Suprapubic skin (tissue), 4 donors: ENCODE data around the gene LRRC2. TPM values are rescaled to one million over a fixed set of nuclear protein-coding genes. Genes with fewer than 3 reads are reported as not detected.

Experiments used
- DNase-seq, 2 donors: peaks; one replicate each; pipeline ENCODE4 v3.0.0-alpha.2; 2019; ENCODE audit warnings: low spot score in 2 of 2
- H3K27ac ChIP-seq: fragments of 200-600 bp; sonication (generic); one replicate; pipeline ENCODE4 v1.5.1; 2019
- H3K27me3 ChIP-seq: fragments of 200-600 bp; sonication (generic); one replicate; pipeline ENCODE4 v1.5.1; 2019
- H3K36me3 ChIP-seq: fragments of 200-600 bp; sonication (generic); one replicate; pipeline ENCODE4 v1.5.1; 2019
- H3K4me1 ChIP-seq: fragments of 200-600 bp; sonication (generic); one replicate; pipeline ENCODE4 v1.5.1; 2019
- H3K4me3 ChIP-seq: fragments of 200-600 bp; sonication (generic); one replicate; pipeline ENCODE4 v1.5.1; 2019; ENCODE audit warnings: mild to moderate bottlenecking
- H3K9me3 ChIP-seq: fragments of 200-600 bp; sonication (generic); one replicate; pipeline ENCODE4 v1.5.1; 2019
- CTCF ChIP-seq, 2 donors: fragments of 200-600 bp in 1 of 2; fragments of 450-650 bp in 1 of 2; sonication (generic) in 1 of 2; IDR thresholded peaks; one replicate each; pipeline ENCODE4 v1.5.1; 2016 to 2019; ENCODE audit warnings: antibody characterized with exemption in 2 of 2, mild to moderate bottlenecking in 1 of 2, moderate library complexity in 1 of 2
- EP300 ChIP-seq: sonication (generic); formaldehyde crosslinking; IDR thresholded peaks from one replicate; pipeline ENCODE4 v1.6.1; 2017; ENCODE audit warnings: antibody characterized with exemption
- POLR2A ChIP-seq, 2 donors: fragments of 450-650 bp; IDR thresholded peaks; one replicate each; pipeline ENCODE4 v1.6.1; 2017; ENCODE audit warnings: antibody characterized with exemption in 2 of 2, mild to moderate bottlenecking in 2 of 2, moderate library complexity in 2 of 2
- POLR2AphosphoS5 ChIP-seq, 3 donors: sonication (generic); formaldehyde crosslinking; IDR thresholded peaks; one replicate each; pipeline ENCODE4 v1.6.1; 2017; ENCODE audit warnings: antibody characterized with exemption in 3 of 3
- WGBS: methylation state at CpG from one replicate; pipeline ENCODE4 v1.1.5; 2018; 5-methylcytosine and 5-hydroxymethylcytosine counted together
- total RNA-seq, 4 donors: library from RNA; depleted of rRNA; stranded (reverse); fragments of >200 nt; gene quantifications; one replicate each; pipeline ENCODE4 v1.1.0, GENCODE V29; 2016

LRRC2 gene
- total RNA-seq, 4 donors from 2014 or later = 0.83 to 3.7 (median 2.6) TPM

- Histone ChIP-seq H3K27me3 (no peaks in the 10 kb centered on the region), H3K36me3 (no peaks in the 10 kb centered on the region), H3K4me3 (peak overlapping the region; percentile 30), H3K4me1 (peaks cover 6% of the 10 kb centered on the region), H3K9me3 (no peaks in the 10 kb centered on the region), H3K27ac (no peak overlapping the region)
- WGBS = 23% methylated on average over 22 of the region's 22 CpGs
- TF ChIP-seq POLR2AphosphoS5 (IDR thresholded peaks at IDR 0.05) (no peak), EP300 (no peak), CTCF (IDR thresholded peaks at IDR 0.05) (peak in 1 of 2 donors; percentile 26), POLR2A (IDR thresholded peaks at IDR 0.05) (no peak)
- DNase-seq = peak; percentile 76 to 86
These were observed 7.7 kb downstream of the LRRC2 start for GRCh38 chr3:46558184-46559043.

- no peak for TF ChIP-seq CTCF (IDR thresholded peaks at IDR 0.05)
- TF ChIP-seq POLR2A (IDR thresholded peaks at IDR 0.05) = no peak
- no peak for TF ChIP-seq POLR2AphosphoS5 (IDR thresholded peaks at IDR 0.05)
- no peak for TF ChIP-seq EP300
- WGBS = 80% methylated on average over 6 of the region's 6 CpGs
- no peaks in the 10 kb centered on the region for H3K27me3 ChIP-seq
- H3K36me3 ChIP-seq = no peaks in the 10 kb centered on the region
- no peaks in the 10 kb centered on the region for H3K9me3 ChIP-seq
- H3K4me3 ChIP-seq = no peak overlapping the region
- DNase-seq = peak in 1 of 2 donors; percentile 11
- peaks cover 6% of the 10 kb centered on the region for H3K4me1 ChIP-seq
- H3K27ac ChIP-seq = no peak overlapping the region
These were observed 8.3 kb downstream of the LRRC2 start for GRCh38 chr3:46557814-46558183.

- Histone ChIP-seq H3K27ac (no peak overlapping the region), H3K27me3 (no peaks in the 10 kb centered on the region), H3K4me3 (no peak overlapping the region), H3K9me3 (no peaks in the 10 kb centered on the region), H3K36me3 (no peaks in the 10 kb centered on the region), H3K4me1 (no peaks in the 10 kb centered on the region)
- no peak for DNase-seq
- TF ChIP-seq POLR2A (IDR thresholded peaks at IDR 0.05) = no peak
- WGBS = 0% methylated on average over 1 of the region's 1 CpG
These were observed 12.9 kb downstream of the LRRC2 start for GRCh38 chr3:46553154-46553553.

- Histone ChIP-seq H3K4me1 (no peaks in the 10 kb centered on the region), H3K9me3 (no peaks in the 10 kb centered on the region), H3K4me3 (no peak overlapping the region), H3K36me3 (no peaks in the 10 kb centered on the region), H3K27me3 (no peaks in the 10 kb centered on the region), H3K27ac (no peak overlapping the region)
- DNase-seq = peak in 1 of 2 donors; percentile 7
- no peak for TF ChIP-seq POLR2AphosphoS5 (IDR thresholded peaks at IDR 0.05)
- TF ChIP-seq POLR2A (IDR thresholded peaks at IDR 0.05) = no peak
- TF ChIP-seq CTCF (IDR thresholded peaks at IDR 0.05) = no peak
- TF ChIP-seq EP300 = no peak
- 90% methylated on average over 1 of the region's 1 CpG for WGBS
These were observed 13.6 kb downstream of the LRRC2 start for GRCh38 chr3:46552538-46552937.

GRCh38 chr3:46551615-46552014 is 14.5 kb downstream of the LRRC2 start:
- WGBS = 76% methylated on average over 2 of the region's 2 CpGs
- Histone ChIP-seq H3K27me3 (no peaks in the 10 kb centered on the region), H3K27ac (no peak overlapping the region), H3K36me3 (no peaks in the 10 kb centered on the region), H3K4me3 (no peak overlapping the region), H3K9me3 (no peaks in the 10 kb centered on the region), H3K4me1 (no peaks in the 10 kb centered on the region)
- DNase-seq = peak in 1 of 2 donors; percentile 15
- TF ChIP-seq POLR2AphosphoS5 (IDR thresholded peaks at IDR 0.05) (no peak), EP300 (no peak), CTCF (IDR thresholded peaks at IDR 0.05) (no peak), POLR2A (IDR thresholded peaks at IDR 0.05) (no peak)
